Measurements from ENCODE around the gene CBL.

- TF ChIP-seq CTCF (IDR thresholded peaks at IDR 0.05) (no peak), POLR2A (IDR thresholded peaks at IDR 0.05) (no peak)
Observed at GRCh38 chr11:119189393-119189792, 16.7 kb upstream of the CBL start.
